ENCODE data around the gene ADH4. TPM values are rescaled to one million over a fixed set of nuclear protein-coding genes. Genes with fewer than 3 reads are reported as not detected.

The ADH4 gene
- total and polyA plus RNA-seq, 10 donors = 0.11 to 0.61 (median 0.34) TPM; not detected in 3

DNA sequence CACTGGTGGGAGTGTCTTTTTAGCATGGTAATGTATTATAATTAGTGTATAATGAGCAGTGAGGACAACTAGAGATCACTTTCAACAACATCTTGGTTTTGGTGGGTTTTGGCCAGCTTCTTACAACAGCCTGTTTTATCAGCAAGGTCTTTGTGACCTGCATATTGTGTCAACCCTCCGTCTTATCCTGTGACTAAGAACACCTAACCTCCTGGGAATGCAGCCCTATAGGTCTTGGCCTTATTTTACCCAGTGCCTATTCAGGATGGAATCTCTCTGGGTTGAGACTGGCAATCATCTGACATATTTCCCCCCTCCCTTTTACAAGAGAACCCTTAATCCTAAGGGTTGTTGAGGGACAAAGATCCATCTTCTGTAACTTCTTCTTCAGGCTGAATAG is 21.9 kb upstream of the ADH4 start:
- intact Hi-C loops (cut with DNase I; ENCODE audit: low total_unique reads) = no loop called here
- H3K27me3 ChIP-seq (replicated peaks in 1 of 7) = no peaks in the 10 kb centered on the region
- no peaks in the 10 kb centered on the region for H3K4me1 ChIP-seq
- 75 to 91% (median 81%) methylated on average over 1 of the region's 1 CpG for WGBS, 5 donors
- TF ChIP-seq, protein P1, sequence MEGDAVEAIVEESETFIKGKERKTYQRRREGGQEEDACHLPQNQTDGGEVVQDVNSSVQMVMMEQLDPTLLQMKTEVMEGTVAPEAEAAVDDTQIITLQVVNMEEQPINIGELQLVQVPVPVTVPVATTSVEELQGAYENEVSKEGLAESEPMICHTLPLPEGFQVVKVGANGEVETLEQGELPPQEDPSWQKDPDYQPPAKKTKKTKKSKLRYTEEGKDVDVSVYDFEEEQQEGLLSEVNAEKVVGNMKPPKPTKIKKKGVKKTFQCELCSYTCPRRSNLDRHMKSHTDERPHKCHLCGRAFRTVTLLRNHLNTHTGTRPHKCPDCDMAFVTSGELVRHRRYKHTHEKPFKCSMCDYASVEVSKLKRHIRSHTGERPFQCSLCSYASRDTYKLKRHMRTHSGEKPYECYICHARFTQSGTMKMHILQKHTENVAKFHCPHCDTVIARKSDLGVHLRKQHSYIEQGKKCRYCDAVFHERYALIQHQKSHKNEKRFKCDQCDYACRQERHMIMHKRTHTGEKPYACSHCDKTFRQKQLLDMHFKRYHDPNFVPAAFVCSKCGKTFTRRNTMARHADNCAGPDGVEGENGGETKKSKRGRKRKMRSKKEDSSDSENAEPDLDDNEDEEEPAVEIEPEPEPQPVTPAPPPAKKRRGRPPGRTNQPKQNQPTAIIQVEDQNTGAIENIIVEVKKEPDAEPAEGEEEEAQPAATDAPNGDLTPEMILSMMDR (IDR thresholded peaks at IDR 0.05 in 8 of 11, conservative IDR thresholded peaks at IDR 0.05 in 3 of 11) = no peak
- no peak for TF ChIP-seq POLR2AphosphoS5 (IDR thresholded peaks at IDR 0.05)
- no peak for TF ChIP-seq POLR2A (IDR thresholded peaks at IDR 0.05)
- H3K27ac ChIP-seq = no peak overlapping the region
- no peak for DNase-seq
- H3K4me3 ChIP-seq = no peak overlapping the region
- H3K9me3 ChIP-seq = peaks cover 0 to 22% (median 6%) of the 10 kb centered on the region in 8 donors
- H3K36me3 ChIP-seq = no peaks in the 10 kb centered on the region

DNA sequence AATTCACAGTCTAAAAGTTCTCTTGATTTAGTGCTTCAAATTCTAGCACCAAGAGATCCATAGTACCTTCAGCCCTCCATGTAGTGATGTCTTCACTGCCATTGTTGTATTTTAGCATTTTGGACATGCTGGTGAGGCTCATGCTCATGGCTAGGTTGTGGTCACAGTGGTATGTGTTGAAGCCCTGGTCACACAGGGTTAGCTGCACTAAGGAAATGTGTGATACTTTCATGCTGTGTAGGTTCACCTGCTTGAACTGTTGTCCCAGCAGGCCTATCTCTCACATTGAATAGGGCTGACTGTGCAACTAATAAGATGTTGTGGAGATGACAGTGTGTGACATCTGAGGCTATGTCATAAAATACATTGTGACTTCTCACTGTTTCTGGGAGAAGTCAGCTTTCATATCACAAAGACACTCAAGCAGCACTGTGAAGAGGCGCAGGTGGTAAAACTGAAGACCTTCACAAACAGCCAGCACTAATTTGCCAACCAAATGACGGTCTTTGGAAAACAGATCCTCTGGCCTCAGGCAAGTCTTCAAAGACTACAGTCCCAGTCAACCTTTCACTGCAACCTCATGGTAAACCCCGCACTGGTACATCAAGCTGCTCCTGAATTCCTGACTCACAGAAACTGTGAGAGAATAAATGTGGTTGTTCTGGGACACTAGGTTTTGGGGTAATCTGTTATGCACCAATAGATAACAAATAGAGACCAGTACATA is 17.4 kb upstream of the ADH4 start:
- WGBS, 5 donors = 88 to 98% (median 93%) methylated on average over 3 of the region's 3 CpGs
- Histone ChIP-seq H3K27ac (no peak overlapping the region), H3K36me3 (no peaks in the 10 kb centered on the region), H3K4me1 (no peaks in the 10 kb centered on the region), H3K9me3 (peaks cover 0 to 6% (median 0%) of the 10 kb centered on the region in 8 donors), H3K27me3 (replicated peaks in 1 of 7) (no peaks in the 10 kb centered on the region), H3K4me3 (no peak overlapping the region)
- DNase-seq = no peak
- intact Hi-C loops (cut with DNase I; ENCODE audit: low total_unique reads) = no loop called here
- TF ChIP-seq POLR2AphosphoS5 (IDR thresholded peaks at IDR 0.05) = no peak
- TF ChIP-seq, protein P1 (IDR thresholded peaks at IDR 0.05 in 8 of 11, conservative IDR thresholded peaks at IDR 0.05 in 3 of 11) = no peak
- no peak for TF ChIP-seq POLR2A (IDR thresholded peaks at IDR 0.05)

DNA sequence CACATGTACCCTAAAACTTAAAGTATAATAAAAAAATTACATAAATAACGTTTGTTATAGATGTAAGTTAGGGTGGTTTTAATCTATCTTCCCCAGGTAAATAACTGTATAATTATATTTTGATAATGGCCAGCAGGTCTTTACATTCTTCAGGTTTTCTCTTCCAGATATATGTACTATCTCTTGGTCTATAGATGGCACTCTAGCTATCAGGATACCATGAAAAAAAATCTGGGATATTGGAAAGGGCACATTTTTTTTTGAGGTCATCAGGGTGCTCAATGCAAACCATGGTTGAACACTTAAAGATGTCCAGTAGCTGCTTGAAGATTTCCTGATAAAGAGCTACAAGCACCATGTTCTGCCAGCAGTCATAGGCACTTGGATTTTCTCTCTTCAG is 15.6 kb upstream of the ADH4 start:
- Histone ChIP-seq H3K36me3 (no peaks in the 10 kb centered on the region), H3K9me3 (peaks cover 0 to under 1% (median 0%) of the 10 kb centered on the region in 8 donors), H3K4me3 (no peak overlapping the region), H3K4me1 (peaks cover 0 to 2% (median 0%) of the 10 kb centered on the region in 6 donors), H3K27me3 (replicated peaks in 1 of 7) (no peaks in the 10 kb centered on the region), H3K27ac (no peak overlapping the region)
- WGBS, 5 donors = 62 to 79% (median 72%) methylated on average over 1 of the region's 1 CpG
- no peak for DNase-seq
- intact Hi-C loops (cut with DNase I; ENCODE audit: low total_unique reads) = no loop called here
- TF ChIP-seq POLR2A (IDR thresholded peaks at IDR 0.05) (no peak), POLR2AphosphoS5 (IDR thresholded peaks at IDR 0.05) (no peak)
- TF ChIP-seq, protein P1 (IDR thresholded peaks at IDR 0.05 in 8 of 11, conservative IDR thresholded peaks at IDR 0.05 in 3 of 11) = no peak

DNA sequence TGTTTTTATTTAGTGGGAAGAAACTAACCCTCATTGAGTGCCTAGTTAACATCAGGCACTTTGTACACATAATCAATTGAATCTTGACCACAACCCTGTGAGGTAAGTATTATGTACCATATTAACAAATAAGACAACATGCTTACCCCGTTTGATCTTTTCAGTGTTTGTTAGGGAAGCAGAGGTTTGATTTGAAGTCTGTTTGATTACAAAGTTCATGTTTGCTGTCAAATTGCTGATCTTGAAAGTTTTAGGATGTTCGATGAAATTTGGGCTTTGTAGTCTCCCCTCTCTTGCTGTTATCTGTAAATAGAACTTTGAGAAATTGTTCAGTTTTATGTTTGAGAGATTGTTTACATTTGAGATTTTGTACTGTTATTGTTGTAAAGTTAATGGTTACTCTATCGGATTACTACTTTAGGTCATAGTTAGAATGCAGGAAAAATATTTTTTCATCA is 13.4 kb upstream of the ADH4 start:
- 75 to 93% (median 83%) methylated on average over 3 of the region's 3 CpGs for WGBS, 5 donors
- H3K27ac ChIP-seq = no peak overlapping the region
- DNase-seq = no peak

More for the DNA sequence above, 13.4 kb upstream of the ADH4 start:
- H3K4me3 ChIP-seq = no peak overlapping the region
- H3K4me1 ChIP-seq = peaks cover 0 to 2% (median 0%) of the 10 kb centered on the region in 6 donors
- H3K36me3 ChIP-seq = no peaks in the 10 kb centered on the region
- TF ChIP-seq POLR2AphosphoS5 (IDR thresholded peaks at IDR 0.05) (no peak), POLR2A (IDR thresholded peaks at IDR 0.05) (no peak)
- TF ChIP-seq, protein P1 (IDR thresholded peaks at IDR 0.05 in 8 of 11, conservative IDR thresholded peaks at IDR 0.05 in 3 of 11) = no peak
- H3K9me3 ChIP-seq = no peaks in the 10 kb centered on the region
- intact Hi-C loops (cut with DNase I; ENCODE audit: low total_unique reads) = no loop called here
- peaks cover 0 to 3% (median 0%) of the 10 kb centered on the region in 7 donors for H3K27me3 ChIP-seq (replicated peaks in 1 of 7)

Measured in spleen (tissue), 11 donors.